Fibroblast of mammary gland (primary cell): ENCODE data around the gene ZNF879.

Experiments
- DNase-seq: peaks from one replicate; pipeline ENCODE4 v3.0.0-alpha.2; 2010; ENCODE audit warnings: low read depth
- H3K4me3 ChIP-seq: 2 replicates; pipeline ENCODE4 v1.5.1; 2011; ENCODE audit warnings: low read depth, mild to moderate bottlenecking, low read length, moderate library complexity; ENCODE audit not compliant: control insufficient read depth
- CTCF ChIP-seq: conservative IDR thresholded peaks from 2 replicates; pipeline ENCODE4 v1.5.1; 2011; ENCODE audit warnings: low read depth, low read length, inconsistent platforms; ENCODE audit not compliant: control insufficient read depth, insufficient read depth

Gene ZNF879

GRCh38 chr5:179008667-179009066 is 14.9 kb upstream of the ZNF879 start:
- TF ChIP-seq CTCF: peak; percentile 26
- DNase-seq: no peak
- no peak overlapping the region for H3K4me3 ChIP-seq

GRCh38 chr5:179033004-179033580 is 9.5 kb downstream of the ZNF879 start:
- no peak for DNase-seq
- no peak for TF ChIP-seq CTCF
- H3K4me3 ChIP-seq: no peak overlapping the region

- no peak for TF ChIP-seq CTCF
- no peak for DNase-seq
- H3K4me3 ChIP-seq: no peak overlapping the region
These were observed 21.2 kb downstream of the ZNF879 start for GRCh38 chr5:179044765-179045164.

GRCh38 chr5:179051784-179052183 is 28.2 kb downstream of the ZNF879 start:
- DNase-seq: no peak
- TF ChIP-seq CTCF: no peak
- H3K4me3 ChIP-seq: no peak overlapping the region

GRCh38 chr5:179054036-179054785 is 30.6 kb downstream of the ZNF879 start:
- peak; percentile 11 for DNase-seq
- TF ChIP-seq CTCF: no peak
- H3K4me3 ChIP-seq: no peak overlapping the region

GRCh38 chr5:179054876-179055275 is 31.3 kb downstream of the ZNF879 start:
- no peak overlapping the region for H3K4me3 ChIP-seq
- no peak for TF ChIP-seq CTCF
- DNase-seq: no peak
